ENCODE results near the gene ZNF804A. TPM values are rescaled to one million over a fixed set of nuclear protein-coding genes. Genes with fewer than 3 reads are reported as not detected.

Gene ZNF804A
- under 0.01 and 0.38 TPM in 2 replicates for total RNA-seq

GRCh38 chr2:184598316-184599053 is at the start of gene ZNF804A:
ZNF804A (plus strand) TSS chr2:184598529; CDS start chr2:184598960, 431 bp downstream.

Data from regular cardiac myocyte (primary cell).